ENCODE measurements around the gene POU4F1.
"Not testable (repeated sequence)": the region's sequence is repeated elsewhere in the genome, so short reads cannot be mapped to it uniquely, and the experiment has no call there.

Gene POU4F1

DNA sequence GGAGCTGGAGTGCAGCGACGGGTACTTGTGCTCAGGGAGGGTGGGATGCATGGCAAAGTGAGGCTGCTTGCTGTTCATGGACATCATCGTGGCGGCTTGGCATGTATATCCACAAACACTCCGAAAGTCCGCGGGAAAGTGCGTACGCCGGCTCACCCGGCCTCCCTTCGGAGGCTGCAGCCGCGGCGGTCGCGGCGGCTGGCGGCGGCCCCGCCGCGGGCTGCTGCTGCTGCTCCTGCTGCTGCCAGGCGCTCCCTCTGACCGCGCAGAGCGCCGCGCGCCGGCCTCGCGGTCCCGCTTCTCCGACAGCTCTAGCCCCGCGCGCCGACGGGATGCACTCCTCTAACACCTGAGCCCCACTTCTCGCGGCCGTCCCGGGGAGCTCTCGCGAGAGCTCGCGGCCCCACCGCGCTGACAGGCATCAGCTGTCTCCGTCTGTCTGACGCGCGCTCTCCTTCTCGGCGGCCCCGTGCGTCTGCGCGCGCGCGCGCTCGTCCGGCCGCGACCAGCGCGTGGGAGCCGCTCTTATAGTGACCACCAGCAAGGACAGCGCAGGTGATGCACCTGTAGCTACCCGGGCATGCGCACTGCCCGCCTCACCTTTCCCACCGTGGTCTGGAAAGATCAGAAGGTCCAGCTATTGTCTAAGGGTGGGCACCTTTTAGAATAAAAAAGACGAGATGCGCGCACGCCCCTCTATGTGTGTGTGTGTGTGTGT, at the start of gene POU4F1:
Gene POU4F1, minus strand, starts transcription at position 313 of the 718 bp plus-strand sequence. Its CDS starts 226 bp downstream, at position 87.
- DNase-seq (ENCODE audit: low spot score), result peak; percentile 56

DNA sequence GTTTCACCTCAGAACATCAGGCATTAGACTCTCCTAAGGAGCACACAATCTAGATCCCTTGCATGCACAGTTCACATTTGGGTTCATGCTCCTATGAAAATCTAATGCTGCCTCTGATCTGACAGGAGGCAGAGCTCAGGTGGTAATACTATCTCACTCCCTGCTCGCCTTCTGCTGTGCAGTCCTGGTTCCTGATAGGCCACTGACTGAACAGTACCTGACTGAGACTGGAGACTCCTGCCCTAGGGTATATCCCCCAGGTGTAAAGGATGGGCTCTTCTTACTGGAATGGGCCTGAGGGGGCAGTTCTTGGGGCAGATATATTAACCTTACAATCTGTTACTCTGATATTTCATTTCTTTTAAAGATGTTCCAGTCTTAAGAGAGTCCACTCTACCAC, 49.3 kb upstream of the POU4F1 start:
- no peak for DNase-seq (ENCODE audit: low spot score)

GRCh38 chr13:78650717-78651083, 47.3 kb upstream of the POU4F1 start:
- no peak for DNase-seq (ENCODE audit: low spot score)

DNA sequence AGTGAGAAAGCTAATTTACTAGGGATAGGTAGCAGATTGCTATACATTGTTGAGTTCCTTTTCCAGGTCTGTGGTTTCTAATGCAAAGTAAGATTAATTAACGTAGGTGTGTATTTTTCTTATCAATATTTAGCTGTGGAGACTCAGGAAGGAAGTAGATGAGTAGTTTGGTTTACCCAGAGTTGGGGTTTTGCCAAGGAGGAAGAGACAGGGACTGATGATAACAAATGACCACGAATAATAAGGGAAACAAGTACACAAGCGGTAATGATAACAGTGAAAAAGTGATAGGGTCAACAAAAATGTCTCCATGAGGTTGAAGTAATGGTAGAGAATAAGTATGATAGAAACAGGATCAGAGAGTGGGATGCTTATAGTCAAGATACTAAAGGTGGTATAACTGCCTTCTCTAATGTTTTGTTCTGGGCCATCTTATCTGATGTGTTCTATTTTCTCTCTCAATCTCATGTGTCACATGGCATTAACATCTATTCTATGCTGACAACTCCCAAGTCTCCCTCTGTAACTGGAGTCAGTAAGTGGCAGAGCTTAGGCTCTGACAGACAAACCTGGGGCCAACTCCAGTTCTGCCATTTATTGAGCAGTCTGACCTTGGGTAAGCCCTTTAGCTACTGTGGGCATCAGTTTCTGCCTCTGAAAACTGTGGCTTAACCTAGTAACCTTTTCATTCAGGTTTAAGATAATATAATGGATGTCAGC, 46.8 kb upstream of the POU4F1 start:
- DNase-seq (ENCODE audit: low spot score), result no peak

DNA sequence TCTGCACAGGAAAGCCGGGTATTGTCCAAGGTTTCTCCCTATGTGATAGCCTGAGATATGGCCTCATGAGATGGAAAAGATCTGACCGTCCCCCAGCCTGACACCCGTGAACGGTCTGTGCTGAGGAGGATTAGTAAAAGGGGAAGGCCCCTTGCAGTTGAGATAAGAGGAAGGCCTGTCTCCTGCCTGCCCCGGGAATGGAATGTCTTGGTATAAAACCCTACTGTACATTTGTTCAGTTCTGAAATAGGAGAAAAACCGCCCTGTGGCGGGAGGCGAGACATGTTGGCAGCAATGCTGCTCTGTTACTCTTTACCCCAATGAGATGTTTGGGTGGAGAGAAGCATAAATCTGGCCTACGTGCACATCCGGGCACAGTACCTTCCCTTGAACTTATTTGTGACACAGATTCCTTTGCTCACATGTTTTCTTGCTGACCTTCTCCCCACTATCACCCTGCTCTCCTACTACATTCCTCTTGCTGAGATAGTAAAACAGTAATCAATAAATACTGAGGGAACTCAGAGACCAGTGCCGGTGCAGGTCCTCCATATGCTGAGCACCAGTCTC, 43.8 kb upstream of the POU4F1 start:
- not testable (repeated sequence) for DNase-seq (ENCODE audit: low spot score)

DNA sequence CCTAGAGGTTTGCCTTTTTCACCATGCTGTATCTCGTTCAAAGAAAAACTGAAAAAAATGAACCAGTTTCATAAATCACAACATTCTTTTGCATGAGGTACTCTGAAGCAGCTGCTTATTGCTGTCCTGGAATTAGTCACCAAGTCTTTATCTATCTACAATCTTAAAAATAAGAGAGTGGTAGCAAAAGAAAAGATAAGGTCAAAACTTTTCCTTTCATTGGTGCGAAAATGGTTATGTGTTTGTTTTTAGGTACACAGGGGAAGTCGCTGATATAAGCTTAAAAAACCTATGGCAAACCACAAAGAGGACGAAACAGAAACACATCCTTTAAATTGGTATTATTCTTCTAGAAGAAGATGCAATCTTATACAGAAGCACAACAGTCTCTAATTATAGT, 34.9 kb upstream of the POU4F1 start:
- DNase-seq (ENCODE audit: low spot score), result no peak

- DNase-seq (ENCODE audit: low spot score), result no peak
These were observed 33.1 kb upstream of the POU4F1 start for GRCh38 chr13:78636495-78636894.

- DNase-seq (ENCODE audit: low spot score), result no peak
These were observed 29.6 kb upstream of the POU4F1 start for GRCh38 chr13:78632996-78633395.

GRCh38 chr13:78631077-78631476, 27.7 kb upstream of the POU4F1 start:
- DNase-seq (ENCODE audit: low spot score), result no peak

DNA sequence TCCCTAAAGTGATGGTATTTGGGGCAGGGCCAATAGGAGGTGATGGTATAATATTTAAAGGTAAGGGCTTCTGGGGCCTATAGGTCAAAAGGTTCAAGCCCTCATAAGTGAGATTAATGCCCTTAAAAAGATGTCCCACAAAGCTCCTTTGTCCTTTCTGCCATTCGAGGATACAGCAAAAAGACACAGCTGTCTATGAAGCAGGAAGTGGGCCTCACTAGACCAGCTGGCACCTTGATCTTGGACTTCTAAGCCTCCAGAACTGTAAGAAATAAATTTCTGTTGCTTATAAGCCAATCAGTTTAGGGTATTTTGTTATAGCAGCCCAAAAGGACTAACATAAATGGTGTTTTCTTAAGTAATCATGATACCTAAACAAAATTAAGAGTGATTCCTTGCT, 27.2 kb upstream of the POU4F1 start:
- no peak for DNase-seq (ENCODE audit: low spot score)

DNA sequence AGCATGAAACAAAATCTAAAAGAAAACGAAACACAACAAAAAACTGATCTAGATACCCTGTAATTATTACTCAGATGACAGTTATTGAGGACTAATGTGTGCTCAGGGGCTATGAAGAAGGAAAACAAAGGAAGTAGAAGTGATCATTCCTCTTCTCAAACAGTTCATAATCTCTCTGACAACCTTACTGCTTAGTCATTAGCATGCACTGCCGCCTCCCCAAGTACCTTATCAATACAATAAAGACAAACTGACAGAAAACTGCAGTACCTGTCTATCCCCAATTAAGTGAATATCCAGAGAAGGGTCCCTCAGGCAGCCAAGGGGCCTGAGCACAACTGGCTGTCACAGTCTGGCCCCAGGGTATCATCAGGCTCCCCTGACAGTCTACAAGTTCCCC, 22.0 kb upstream of the POU4F1 start:
- DNase-seq (ENCODE audit: low spot score), result no peak

GRCh38 chr13:78623132-78623531, 19.8 kb upstream of the POU4F1 start:
- no peak for DNase-seq (ENCODE audit: low spot score)

DNA sequence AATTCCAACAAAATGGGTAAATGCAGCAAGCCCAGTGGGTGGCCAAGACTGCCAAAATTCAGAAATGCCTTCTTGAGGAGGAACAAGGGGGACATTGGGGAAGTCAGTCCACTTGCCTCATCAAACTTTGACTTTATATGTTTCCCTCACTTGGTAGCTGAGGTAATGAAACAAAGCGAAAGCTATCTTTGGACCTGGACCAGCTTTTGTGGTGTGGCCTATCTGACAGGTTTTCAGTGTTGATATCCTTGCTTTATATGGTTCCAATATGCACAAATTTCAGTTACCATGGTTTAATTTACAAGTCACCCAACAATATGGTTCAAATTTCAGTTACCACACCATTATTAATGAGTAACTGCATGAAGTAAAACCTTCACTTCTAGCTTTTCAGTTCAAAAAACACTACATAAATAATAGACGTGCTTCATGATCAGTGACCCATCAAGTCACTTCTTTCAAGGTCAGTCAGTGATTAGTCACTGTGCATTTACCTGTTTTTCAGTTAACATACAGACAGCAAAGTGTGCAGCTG, 17.7 kb upstream of the POU4F1 start:
- DNase-seq (ENCODE audit: low spot score), result no peak

GRCh38 chr13:78618411-78618810, 15.1 kb upstream of the POU4F1 start:
- no peak for DNase-seq (ENCODE audit: low spot score)

DNA sequence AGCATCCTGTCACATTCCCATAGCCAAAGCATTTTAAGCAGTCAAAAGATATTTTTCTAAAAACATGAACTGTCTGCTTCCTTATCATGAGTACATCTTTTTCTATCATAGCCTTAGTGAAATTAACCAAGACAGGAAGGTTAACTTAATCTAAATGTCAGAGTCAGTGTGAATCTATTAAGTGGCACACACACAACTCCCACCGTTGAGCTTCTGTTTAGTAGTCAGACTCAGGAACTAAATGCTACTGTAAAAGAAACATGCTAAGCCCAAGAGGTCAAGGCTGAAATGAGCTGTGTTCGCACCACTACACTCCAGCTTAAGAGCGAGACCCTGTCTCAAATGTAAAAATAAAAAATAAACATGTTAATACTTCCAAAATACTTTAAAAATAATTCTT, 7.7 kb upstream of the POU4F1 start:
- no peak for DNase-seq (ENCODE audit: low spot score)

DNA sequence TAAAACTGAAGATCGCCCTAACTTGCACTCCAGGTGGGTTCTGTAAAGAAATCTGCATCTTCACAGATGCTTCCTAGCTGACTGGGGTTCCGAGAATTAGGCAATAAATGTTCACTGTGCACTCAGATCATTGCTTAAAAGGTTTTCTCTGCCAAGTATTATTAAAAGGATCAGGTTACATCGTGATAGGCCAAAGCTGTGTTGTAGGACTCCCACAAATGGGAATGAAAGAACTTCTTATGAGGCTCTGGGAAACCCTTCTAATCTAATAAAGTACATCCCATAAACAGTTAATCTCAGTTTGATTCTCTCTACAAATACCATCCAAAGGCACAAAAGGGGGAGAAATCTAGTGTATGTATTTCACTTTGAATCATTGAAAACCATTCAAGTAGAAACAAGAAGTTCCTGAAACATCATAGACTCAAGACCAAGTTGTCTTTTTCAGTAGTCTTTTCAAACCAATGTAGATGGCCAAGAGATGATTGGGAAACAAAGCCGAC, 7.1 kb upstream of the POU4F1 start:
- no peak for DNase-seq (ENCODE audit: low spot score)

- DNase-seq (ENCODE audit: low spot score), result peak; percentile 39
These were observed 6.3 kb upstream of the POU4F1 start for GRCh38 chr13:78609464-78610205.

- peak; percentile 50 for DNase-seq (ENCODE audit: low spot score)
These were observed 5.5 kb upstream of the POU4F1 start for GRCh38 chr13:78608688-78609463.

DNA sequence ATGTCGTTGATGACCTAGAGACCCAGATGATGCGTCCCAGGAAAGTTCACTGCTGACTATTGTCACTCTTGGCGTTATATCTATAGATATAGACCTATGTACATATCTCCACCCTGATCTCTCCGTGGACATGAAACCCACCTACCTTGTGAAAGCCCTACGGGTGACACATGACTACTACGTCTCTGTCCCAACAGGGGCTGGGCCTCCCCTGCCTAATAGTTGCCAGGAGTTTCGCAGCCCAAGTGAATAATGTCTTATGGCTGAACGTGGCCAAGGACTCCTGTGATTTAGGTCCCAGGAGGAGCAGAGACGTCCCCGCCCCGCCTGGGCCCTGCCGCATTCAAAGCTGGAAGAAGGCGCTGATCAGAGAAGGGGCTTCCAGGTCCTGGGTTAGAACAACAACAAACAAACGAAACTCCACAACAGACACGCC, 4.9 kb upstream of the POU4F1 start:
- DNase-seq (ENCODE audit: low spot score), result peak; percentile 23

GRCh38 chr13:78607409-78608251, 4.3 kb upstream of the POU4F1 start:
- peak; percentile 15 for DNase-seq (ENCODE audit: low spot score)

Data from AG08396 (cell line).